HG02678 (cell line): Measurements from ENCODE around the gene AUTS2.

ENCODE experiments used
- ATAC-seq: cut with Tn5 transposase; IDR thresholded peaks from one replicate; pipeline ENCODE4 v1.9.1; 2021; ENCODE audit warnings: mild to moderate bottlenecking, moderate library complexity; ENCODE audit not compliant: unreplicated experiment

Gene AUTS2

DNA sequence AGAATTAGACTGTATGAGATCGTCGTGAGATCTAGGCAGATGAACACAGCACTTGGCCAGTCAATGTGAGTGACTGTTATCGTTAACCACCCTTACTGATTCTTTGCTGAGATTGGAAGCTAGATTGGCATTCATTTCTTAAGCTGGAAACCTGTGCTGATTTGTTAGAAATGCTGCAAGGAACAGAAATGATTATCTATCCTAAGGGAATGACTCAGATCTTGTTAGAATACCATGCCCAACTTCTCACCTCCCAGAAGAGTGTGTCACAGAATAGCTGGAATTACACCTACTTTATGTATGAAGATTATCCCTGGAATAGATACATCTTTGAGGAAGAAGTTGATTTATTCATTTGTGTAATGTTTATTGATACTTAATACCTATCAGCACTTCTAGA lies 275.2 kb downstream of the AUTS2 start:
- no peak for ATAC-seq

DNA sequence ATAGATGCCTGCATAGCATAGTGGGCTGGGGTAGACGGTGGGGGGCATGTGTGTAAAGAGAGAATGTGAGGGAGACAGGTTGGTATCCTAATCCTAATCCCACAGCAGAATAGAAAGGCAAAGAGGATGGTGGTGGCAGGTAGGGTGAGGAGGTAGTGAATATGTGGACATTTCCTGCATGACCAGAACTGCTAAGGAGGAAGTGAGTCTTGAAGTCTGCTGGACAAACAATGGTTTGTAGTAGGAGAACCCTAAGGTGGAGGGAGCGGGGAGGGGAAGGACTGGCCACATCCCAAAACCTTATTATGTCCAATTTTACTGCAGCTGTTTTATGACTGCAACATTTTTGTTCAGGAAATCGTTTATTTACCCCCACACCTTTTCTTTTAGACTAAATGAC lies 279.7 kb downstream of the AUTS2 start:
- no peak for ATAC-seq

DNA sequence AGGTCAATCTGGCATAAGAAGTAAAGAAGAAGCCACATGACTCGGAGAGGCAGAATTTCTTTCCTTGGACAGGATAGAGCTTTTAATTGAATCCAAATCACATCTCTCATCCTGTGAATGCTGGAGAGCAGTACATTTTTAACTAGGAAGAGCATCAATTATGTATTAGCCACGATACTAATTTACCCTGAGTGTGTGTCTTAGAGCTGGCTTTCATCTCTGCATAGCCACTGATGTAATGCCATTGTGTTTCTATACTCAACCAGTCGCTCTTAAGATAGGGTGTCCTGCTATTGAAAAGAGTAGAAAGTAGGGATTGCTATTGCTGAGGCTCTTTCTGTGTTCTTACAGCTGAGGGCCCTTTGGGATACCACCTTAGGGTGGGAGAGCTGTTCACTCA lies 280.3 kb downstream of the AUTS2 start:
- ATAC-seq = no peak

DNA sequence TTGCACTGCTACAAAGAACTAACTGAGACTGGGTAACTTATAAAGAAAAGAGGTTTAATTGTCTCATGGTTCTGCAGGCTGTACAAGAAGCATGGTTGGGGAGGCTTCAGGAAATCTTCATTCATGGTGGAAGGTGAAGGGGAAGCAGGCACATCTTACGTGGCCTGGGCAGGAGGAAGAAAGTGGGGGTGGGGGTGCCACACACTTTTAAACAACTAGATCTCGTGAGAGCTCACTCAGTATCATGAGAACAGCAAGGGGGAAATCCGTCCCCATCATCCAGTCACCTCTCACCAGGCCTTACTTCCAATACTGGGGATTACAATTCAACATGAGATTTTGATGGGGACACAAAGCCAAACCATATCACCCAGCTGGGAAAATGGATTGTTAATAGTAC lies 281.7 kb downstream of the AUTS2 start:
- ATAC-seq = no peak

DNA sequence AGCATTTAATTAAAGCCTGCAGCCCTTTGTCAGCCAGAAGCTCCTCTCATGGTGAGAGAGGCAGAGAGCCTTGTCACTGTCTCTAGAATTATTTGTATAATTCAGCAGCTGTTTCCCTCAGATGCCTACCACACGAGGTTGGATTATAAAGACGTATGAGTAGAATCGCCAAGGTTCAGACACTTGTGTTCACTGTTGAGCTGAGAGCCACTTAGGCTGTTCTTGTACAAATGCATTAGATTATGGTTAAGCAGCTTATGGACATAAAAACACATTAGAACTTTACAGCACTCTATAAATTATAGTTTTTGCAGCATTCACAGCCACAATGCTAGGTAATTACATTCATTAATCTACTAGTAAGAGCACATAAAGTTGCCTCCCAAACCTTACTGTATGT lies 282.6 kb downstream of the AUTS2 start:
- no peak for ATAC-seq

DNA sequence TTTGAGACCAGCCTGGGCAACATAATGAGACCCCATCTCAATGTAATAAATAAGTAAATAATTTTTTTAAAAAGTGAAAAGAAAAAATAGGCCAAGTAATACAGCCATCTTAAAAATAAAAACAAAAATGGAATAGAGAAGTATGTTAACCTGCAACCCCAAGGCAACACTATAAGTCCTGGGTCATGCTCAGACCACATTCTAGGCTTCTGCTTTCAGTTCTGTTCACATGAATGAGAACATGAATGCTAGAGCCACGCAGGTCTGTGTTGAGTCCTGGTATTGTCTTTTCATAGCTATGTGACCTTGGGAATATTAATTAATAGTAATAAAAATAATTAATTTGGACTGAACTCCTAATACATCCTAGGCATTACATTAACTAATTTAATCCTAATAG lies 284.0 kb downstream of the AUTS2 start:
- ATAC-seq = no peak

DNA sequence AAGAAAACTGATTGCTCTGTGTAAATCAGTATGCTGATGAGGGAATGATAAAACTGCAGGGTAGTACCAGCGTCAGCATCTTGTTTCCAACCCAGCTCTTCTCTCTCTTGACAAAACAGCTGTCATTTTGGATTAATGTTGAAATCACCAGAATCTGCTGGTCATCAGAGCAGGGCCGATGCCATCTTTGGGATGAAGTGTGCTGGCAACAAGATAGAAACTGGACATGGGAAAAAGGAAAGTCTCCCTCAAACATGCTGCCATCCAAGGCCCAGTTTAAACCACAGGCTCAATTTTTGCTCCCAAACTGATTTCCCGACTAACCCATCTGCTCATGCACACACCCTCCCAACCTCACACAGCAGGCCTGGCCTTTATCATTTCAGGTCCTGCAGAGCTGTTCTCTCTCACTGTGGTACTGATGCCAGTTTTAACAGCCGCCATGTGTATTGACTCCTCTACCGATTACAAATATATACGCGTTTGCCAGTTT lies 285.2 kb downstream of the AUTS2 start:
- no peak for ATAC-seq

DNA sequence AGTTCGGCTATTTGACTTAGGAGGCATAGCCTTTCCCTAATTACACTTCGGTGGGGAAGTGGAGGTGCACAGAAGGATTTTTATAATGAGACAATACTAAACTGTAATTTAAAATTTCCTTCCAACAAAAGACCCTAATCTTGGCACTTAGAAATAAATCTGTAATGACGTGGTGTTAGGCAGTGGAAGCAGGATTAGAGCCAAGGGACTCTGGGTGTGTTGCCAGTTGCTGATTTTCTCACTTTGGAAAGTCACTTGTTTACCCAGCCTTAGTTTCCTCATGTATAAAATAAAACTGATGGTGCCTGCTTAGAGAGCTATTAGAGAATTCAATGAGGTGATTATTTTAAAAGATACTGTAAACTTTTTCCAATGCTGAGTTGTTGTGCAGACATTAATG lies 287.2 kb downstream of the AUTS2 start:
- no peak for ATAC-seq

DNA sequence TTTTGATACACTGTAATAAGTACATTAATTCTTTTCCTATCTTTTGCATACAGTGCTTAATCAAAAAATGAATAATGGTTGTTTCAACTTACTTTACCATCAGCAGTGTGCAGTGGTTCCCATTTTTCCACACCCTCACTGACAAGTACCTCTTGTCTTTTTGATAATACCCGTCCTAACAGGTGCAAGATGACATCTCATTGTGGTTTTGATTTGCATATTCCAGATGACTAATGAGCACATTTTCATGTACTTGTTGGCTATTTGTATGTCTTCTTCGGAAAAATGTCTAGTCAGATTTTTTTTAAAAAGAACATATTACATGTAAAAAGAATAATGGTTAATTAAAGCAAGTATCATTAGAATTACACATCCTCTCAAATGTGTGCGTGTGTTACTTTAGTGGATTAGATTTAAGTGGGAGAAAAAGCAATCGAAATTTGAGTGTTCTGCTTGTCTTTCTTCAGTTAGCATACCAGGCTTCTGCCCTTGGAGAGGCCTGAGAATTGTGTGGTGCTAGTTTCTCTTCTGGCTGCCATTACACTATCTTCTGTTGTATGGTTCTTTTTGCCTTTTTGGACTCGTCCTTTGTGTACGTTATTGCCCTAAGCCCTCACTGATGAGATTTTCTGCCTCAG lies 291.2 kb downstream of the AUTS2 start:
- no peak for ATAC-seq

DNA sequence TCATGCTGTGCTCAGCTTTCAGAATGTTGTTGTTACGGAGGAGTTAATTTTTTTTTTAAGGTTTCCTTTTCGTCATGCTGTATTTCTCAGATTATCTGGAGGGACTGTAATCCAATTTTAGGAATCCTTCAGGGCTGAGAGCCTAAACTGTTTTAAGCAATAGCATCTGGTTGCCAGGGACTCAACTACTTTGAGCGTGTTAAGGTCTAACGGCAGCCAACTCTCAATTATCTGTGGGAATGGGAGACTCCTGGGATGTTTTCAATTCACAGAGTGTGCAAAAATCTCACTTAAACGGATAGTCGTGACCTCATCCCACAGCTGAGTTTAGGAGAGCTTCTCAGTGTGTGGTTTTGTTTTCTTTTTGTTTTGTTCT lies 291.7 kb downstream of the AUTS2 start:
- no peak for ATAC-seq

DNA sequence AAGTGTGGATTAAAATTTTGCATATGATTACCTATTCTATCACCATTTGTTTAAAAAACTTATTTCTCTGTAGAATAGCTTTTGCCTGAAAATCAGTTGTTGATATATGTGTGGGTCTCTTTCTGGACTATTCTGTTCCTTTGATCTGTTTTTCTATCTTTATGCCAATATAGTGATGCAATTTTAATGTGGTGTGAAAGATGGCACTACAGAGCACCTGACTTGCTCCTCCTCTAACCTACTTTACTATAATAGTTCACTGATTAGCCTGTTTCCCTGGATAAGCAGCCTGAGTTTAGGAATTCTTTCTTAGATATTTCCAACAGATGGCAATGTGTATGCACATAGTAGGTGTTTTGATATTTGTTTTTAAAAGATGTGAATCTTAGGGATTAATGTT lies 294.5 kb downstream of the AUTS2 start:
- no peak for ATAC-seq

DNA sequence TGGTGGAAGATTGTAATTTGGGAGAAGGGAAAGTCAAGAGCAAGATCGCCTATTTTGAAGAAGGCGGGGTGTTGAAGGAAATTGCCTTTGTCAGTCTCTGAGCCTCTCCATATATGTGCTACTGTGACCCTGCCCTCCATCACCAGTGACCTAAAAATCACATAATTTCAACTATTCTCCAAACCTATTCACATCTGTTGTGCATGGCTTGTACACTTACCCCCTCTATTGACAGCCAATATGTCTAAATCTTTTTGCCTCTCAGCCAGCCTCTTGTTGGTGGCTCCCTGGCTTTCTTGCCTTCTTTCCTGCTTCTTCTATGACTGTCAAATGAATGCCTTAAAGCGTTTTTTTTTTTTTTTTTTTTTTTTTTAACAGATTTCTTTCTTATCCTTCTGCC lies 295.6 kb downstream of the AUTS2 start:
- ATAC-seq = no peak

DNA sequence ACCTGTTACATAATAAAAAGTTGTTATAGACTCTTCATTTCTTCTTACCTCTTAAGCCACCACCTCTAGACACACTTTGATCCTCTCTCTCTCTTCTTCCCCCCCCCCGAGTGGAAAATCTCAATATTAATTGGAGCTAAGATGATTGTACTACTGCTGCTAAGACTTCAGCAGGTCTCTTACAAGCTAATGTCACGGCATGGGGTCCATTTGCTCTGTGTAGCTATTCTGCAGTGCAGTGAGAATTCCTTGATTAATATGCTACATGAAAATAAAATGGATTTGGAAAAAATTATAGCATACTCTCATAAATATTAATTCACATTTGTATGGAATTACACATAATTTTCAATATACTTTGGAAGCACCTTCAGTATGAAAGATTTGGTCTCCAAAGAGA lies 297.2 kb downstream of the AUTS2 start:
- no peak for ATAC-seq

DNA sequence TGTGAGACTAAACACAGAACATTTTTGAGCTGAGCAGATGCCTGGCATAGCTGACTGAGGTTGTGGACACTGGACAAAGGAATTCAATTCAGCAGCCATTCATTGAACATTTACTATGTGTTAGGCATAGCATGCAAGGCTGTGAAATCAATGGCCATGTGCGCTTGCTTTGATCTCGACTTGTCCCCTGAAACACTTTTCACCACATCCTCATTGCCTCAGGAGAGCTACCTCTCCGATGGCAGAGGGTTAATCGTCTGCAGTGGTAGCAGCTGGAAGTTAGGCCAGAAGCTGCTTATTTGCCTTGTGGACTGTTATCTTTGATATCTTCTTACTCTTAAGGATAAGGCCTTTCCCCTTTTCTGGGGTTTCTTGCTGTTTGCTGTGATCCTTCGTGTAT lies 297.8 kb downstream of the AUTS2 start:
- no peak for ATAC-seq

DNA sequence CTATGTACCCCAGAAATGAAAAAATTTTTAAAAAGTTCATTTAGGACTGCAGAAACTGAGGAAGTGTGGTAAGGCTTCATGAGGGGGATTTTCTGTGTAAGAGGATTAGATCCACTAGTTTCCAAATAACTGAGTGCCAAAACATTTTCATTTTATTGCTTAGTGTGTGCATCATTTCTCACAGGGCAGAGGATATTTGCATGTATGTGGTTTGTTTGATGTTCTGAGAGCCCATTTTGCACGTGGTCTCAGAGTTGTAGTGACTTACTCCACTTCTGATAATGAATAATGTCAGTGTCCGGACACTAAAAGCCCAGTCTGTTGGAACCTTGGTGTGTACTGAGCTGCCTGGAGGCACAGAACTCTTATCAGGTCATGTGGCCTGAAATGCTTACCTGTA lies 299.9 kb downstream of the AUTS2 start:
- peak; percentile 93 for ATAC-seq

DNA sequence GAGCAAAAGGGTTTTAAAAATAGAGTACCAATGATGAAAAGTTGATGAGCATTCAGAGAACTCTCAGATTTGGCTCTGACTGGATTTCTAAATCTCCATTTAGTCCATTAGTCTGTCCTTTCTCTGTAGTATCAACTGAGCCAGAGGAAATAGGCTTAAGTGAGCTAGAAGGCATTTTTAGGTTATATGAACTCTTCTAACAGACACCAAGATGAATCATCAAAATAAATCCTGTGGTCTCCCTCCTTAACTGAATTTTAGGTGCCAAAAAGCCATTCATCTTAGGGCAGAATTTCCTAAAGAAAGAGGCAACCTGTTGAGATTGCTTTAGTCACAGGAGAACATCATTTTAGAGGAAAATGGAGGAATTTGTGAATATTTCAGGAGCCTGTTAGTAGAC lies 305.1 kb downstream of the AUTS2 start:
- ATAC-seq = no peak

DNA sequence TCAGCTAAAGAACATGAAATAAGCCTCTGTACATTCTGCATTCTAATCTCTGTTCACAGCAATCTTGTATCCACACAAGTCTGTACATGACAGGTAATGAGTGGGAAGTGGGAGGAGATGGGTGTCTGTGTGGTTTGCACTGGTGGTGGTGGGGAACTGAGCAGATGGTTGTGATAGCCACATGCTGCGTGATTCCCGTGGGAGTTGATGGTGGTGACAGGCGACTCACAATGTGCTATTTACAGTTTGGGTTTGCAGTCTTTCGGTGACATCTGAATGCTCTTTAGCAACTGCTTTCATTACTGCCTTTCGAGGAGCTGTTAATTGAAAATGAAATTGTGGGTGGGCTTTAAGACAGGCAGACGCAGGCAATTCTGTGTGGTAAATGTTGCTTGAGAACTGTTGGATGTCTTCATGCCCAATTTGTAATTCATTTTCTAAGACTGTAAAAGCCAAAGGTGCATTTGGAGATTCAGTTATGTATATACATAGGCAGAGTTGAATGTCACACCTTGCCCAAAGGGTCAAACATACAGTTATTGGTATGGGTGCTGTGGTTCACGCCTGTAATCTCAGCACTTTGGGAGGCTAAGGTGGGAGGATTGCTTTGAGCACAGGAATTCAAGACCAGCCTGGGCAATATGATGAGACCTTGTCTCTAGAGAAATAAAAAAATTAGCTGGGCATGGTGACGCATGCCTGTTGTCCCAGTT lies 308.2 kb downstream of the AUTS2 start:
- ATAC-seq = peak; percentile 88

DNA sequence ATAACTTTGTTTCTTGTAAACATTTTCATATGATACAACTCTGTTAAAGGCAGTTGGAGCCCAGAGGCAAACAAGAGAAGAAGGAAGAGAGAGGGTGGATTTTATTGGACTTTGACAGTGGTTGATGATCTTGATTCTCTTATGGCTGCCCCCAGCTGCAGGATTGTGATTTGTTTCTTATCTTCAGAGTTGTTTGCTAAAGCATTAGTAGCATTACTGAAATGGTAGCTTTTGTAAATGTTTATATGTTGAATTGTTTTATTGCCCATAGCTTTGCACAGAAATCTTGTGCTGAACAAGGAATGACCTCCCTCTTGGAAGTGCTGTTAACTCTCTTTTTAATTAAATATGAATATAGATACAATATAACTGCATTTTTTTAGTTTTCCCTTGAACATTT lies 309.4 kb downstream of the AUTS2 start:
- ATAC-seq = no peak

DNA sequence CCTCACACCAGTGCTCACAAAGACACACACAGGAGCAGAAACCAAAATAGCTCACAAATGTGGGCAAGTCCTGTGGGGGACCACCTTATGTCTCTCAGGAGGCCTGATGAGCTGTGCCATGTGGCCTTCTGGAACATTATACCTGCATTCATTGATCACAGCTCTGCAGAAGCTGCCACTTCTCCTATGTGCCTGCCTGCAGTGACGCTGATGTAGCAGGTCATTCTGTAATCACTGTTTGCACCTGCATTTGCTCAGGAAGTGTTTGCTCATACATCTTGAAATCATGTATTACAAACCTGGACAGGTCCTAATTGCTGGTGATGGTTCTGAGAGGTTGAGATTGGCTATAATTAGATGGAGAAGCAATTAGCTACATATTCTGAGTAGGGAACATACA lies 310.2 kb downstream of the AUTS2 start:
- ATAC-seq = no peak

DNA sequence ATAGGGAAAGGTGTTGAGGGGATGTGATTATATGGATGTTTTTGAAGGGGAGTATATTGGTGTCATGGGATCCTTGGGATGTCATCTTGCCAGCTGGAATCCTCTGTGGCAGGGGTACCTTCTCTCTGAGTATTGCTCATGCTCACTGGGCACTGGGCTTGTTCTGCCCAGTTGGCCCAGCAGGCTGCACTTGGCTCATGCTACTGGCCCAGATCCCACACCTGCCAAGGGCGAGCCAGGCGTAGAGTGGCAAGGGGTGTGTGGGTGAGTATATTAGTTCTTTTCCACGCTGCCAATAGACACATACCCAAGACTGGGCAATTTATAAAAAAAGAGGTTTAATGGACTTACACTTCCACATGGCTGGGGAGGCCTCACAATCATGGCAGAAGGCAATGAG lies 311.9 kb downstream of the AUTS2 start:
- ATAC-seq = no peak

DNA sequence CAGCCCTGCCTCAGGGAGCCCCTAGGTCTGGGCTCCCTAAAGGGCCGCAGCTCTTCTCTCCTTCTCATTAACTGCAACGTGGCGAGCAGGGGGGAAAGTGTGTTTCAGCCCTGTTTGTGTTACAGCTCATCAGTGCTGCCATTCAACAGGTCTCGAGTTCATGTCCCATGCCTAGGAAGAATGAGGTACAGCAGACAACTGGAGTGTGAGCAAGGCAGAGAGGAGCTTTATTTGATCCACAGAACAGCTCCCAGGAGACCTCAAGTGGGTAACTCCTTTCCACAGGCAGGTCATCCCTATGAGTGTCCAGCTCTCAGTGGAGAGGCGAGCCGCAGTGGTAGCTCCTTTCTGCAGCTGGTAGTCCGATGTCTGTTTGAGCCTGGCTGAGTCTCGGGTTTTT lies 313.1 kb downstream of the AUTS2 start:
- no peak for ATAC-seq

DNA sequence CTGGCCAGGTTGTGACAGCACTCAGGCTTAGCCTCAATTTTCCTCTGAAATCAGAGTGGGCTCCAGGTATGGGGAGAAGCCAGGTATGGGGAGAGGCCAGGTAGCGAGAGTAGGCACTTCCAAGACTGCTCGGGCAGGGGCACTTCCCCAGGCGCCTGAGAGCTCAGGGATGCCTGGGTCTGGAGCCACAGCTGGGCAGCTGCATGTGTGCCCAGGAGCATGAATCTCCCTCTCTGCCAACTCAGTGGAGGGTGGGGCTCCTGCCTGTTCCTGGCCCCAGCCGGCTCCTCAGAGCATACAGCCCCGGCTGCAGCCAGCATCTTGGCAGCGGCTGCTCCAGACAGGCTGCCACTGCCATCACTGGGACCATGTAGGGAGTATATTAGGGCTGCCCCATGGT lies 313.9 kb downstream of the AUTS2 start:
- no peak for ATAC-seq

DNA sequence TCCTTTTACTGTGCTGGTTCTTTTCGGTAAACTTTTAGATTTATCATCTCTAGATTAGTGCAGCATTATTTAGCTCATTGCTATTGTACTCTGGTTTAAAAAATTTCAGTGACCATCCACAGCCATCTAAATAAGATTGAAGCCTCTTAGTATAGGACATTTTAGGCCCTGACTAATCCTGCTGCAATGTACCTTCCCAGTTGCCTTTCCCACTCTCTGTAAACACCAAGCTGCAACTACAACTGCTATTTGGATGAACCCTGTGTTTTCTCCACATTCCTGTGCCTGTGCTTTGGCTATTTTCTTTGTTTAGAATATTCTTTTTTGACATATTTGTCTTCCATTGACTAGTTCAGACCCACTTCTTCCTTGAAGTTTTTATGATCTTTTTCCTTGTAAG lies 314.6 kb downstream of the AUTS2 start:
- no peak for ATAC-seq
